Hematopoietic multipotent progenitor cell treated with erythropoietin and hydrocortisone succinate and interleukin-3 and kit ligand, for 17 days (in vitro differentiated cells): Measurements from ENCODE around the gene PCDH12.
"Not testable (repeated sequence)": the region's sequence is repeated elsewhere in the genome, so short reads cannot be mapped to it uniquely, and the experiment has no call there.

Source experiments
- DNase-seq: peaks from one replicate; pipeline ENCODE4 v3.0.0-alpha.2; 2015; ENCODE audit warnings: low spot score

PCDH12 gene

DNA sequence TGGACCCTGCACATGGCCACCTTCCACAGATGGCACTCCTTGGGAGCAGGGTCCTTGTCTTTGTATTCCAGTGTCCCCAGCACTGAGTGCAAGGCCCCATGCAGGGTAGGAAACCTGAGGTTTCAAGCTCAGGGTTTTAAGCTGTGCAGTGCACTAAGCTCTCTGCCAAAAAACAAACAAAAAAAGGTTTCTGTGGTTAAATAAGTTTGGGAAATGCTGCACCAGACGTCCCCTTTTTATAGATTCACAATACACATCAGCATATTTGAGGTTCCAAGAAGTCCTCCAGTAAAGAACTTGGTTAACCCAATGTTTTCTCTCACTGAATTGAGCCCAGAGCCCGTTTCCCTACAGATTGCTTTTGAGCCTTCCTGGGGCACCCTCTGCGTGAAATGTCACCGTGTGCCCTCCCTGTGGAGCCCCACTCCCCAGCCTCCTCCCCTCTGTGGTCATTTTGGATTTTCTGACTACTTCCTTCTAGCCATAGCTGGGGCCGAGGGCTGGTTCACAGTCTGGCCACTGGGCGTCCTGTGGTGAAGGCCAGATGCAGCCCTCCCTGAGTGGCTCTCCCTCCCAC lies 17.2 kb downstream of the PCDH12 start:
- DNase-seq, result no peak

DNA sequence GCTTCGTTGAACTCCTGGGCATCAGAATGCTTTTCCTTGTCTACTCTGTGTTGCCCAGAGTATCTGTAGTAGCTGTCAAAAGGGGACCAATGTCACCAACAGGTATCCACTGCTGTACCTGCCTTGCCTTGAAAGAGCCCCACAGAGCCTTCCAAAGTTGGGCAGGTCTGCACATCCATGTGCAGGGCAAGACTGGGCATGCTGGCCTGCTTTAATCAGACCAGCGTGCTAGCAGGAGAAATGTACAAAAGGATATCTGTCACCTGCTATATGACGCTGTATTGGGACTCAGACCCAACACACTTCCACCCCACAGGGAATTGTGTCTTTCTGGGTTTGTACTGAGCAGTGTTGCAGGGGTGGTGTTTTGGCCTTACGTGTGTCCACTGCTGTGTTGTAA lies 22.5 kb downstream of the PCDH12 start:
- no peak for DNase-seq

DNA sequence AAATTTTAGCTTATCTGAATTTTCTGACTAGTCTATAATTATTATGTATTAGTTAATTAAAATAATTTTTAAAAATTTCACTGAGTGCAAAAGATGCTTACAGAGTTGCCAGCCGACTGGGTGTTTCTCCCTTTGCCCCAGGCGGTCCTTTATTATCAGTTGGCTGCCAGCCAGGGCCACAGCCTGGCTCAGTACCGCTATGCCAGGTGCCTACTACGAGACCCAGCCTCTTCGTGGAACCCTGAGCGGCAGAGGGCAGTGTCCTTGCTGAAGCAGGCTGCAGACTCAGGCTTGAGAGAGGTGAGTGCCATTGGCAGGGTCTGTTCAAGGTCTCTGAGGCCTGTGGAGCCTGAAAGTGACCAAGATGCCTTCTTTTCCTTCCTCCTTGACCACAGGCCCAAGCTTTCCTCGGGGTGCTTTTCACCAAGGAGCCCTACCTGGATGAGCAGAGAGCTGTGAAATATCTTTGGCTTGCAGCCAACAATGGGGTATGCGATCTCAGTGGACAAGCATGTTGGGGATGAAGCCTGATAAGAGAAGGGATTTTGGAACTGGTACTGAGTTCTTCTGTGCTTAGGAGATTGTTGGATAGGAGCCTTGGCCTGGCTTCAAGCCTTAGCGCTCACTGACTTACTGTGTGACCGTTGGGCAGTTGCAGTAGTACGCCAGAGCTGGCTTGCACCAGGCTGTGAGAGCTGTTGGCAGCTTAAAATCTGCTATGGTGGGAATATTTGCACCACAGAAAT lies 23.7 kb downstream of the PCDH12 start:
- DNase-seq, result peak; percentile 71

DNA sequence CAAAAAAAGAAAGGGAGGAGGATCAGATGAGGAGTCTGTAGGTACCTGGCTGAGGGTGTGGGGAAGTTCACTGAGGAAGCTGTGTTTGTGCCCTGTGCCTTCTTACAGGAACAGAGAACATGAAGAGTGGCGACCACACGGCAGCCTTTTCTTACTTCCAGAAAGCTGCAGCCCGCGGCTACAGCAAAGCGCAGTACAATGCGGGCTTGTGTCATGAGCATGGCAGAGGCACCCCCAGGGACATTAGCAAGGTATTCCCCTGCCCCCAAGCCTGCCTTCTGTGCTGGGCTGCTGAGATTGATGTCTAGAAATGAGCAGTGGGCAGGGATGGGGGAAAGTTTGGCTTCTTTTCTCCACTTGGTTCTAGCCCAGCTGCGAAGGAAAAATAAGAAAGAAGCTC lies 24.9 kb downstream of the PCDH12 start:
- DNase-seq, result no peak

DNA sequence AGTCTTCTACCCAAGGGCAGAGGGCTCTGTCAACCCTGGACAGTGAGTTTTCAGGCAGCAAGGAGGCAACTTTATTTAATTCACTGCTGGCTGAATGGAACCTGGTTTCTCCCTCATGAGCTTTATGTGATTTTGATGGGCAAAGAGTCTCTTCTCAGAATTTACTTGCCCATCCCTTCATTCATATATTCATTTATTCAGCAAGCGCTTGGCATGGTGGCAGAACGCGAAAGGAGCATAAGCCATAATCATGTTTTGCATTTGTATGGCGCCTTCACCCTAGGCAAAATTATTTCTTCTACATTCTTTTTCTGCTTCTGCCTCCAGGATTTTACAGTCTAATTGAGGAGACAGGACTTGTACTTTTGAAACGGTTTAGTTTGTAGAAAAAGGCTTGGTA lies 26.3 kb downstream of the PCDH12 start:
- DNase-seq, result no peak

- DNase-seq, result no peak
Observed at GRCh38 chr5:141929398-141930058, 28.5 kb downstream of the PCDH12 start.

DNA sequence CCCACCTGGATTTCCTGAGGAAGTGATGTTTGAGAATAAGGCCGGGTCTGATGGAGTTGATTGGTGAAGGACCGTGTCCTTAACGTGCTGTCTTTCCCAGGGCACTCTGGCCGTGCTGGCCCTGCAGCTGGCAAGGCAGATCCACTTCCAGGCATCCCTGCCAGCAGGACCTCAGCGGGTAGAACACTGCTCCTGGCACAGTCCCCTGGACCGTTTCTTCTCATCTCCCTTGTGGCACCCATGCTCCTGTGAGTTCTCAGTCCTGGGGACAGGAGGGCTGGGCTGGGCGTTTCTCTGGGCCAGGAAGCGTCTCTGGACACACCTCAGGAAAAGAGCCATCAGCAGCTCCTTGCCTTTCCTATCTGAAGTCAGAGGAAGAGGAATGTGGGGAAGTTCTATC lies 30.0 kb downstream of the PCDH12 start:
- no peak for DNase-seq

DNA sequence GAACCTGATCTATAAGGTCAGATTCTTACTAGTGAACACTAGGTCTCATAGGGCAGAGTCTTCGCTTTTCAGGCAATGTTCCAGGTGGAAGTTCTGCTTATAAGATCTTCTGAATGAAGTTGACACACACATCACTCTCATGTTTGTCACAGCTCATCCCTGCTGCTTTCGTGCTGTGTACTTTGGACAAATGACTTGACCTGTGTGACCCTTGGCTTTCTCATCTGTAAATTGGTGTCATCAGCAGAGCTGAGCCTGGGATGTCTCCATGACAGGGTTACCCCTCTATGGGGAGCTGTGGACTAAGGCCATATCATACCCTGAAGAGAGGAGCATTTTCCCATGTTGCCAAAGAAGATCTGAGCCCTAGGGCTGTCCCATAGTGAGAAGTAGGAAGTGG lies 31.6 kb downstream of the PCDH12 start:
- DNase-seq, result no peak

- DNase-seq, result peak; percentile 90
Observed at GRCh38 chr5:141923448-141924313, 34.3 kb downstream of the PCDH12 start, which contains the start of gene DELE1. Gene DELE1 (plus strand): TSS chr5:141923871. CDS start chr5:141923942, 71 bp downstream.

DNA sequence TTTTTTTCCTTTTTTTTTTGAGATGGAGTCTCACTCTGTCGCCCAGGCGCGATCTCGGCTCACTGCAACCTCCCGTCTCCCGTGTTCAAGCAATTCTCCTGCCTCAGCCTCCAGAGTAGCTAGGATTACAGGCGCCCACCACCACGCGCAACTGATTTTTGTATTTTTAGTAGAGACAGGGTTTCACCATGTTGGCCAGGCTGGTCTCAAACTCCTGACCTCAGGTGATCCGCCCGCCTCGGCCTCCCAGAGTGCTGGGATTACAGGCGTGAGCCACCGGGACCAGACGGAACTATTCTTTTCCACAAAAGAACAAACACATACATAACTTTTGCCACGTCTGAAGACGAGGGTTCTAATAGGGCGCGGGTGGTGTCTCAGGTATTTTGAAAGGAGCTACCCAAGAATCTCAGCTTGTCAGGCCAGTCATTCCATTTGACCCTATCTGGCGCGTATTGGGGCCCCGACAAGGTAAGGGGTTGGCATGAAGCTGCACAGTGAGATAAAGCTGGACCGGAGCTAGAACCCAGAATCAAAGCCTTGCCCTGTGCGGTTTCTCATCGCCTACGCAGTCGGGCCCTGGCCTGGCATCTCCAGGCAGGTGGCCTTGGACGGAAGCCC lies 35.1 kb downstream of the PCDH12 start:
- DNase-seq, result not testable (repeated sequence)

- DNase-seq, result no peak
Observed at GRCh38 chr5:141920771-141921170, 37.2 kb downstream of the PCDH12 start.

GRCh38 chr5:141919218-141920119 lies 38.5 kb downstream of the PCDH12 start:
- DNase-seq, result no peak

GRCh38 chr5:141917760-141918159 lies 40.2 kb downstream of the PCDH12 start:
- no peak for DNase-seq

GRCh38 chr5:141916522-141916921 lies 41.5 kb downstream of the PCDH12 start:
- no peak for DNase-seq

- no peak for DNase-seq
Observed at GRCh38 chr5:141915881-141916336, 42.1 kb downstream of the PCDH12 start.

DNA sequence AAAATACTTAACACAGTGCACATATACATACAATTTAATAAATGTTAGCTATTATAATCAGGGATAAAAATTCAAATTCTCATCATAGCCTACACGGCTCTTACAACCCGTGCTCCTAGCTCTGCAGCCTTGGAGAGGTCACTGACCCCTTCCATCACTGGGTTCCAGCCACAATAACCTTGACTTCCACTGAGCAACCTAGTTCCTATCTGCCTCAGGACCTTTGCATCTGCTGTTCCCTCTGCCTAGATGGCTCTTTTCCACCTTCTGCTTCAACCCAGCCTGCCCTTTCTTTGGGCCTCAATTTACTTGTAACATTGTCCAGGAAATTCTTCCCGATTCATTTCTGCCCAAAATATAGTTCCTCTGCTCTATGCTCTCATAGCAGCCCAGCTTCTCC lies 43.2 kb downstream of the PCDH12 start:
- no peak for DNase-seq

DNA sequence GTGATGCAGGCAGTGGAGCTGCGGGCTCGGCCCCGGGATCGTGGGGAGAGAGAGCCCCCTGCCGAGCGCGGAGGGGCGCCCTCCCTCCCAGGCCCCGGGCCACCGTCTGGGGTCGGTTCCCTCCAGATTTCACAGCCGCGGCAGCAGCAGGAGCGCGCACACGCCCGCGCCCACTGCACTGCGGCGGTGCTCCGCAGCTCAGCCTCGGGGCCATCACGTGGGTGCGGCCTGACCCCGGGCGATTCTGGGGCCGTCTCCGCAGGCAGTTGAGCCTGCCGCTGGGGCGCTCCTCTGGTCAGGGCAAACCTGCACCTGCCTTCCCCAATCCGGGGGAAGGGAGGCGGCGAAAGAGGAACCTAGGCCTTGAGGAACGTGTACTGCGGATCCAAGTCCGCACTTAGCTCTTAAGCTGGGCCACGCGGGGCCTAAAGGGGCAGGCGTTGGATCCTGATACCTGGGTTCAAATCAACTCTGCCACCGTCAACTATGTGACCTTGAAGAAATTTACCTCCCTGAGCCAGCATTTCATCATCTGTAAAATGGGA lies 43.7 kb downstream of the PCDH12 start:
- DNase-seq, result no peak

DNA sequence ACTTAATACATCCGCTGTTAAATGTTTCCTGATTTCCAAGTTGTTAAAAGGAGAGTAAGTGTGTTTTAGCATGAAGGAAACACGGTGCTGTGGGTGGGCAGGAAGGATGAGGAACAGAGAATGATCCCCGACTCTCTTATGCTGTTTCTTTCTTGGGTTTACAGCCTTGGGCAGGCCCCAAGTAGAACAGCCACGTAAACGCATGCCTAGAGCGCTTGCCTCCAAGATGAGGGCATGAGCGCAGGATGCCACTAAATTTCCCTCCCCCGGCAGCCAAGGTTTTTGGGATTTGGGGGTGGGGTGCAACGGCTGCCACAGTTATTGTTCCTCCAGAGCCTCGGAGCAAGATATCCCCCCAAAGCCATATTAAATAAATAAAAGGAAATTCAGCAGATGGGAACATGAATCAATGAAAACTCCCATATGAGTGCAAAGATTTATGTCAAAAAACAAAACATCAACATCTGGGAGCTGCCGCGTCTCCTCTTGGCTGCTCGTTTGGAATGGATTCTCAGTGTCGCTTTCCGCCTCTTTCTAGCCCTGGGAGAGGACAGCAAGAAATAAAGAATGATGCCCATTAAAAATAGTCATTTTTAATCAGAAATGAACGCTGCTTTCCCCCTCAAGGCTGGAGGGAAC lies 44.3 kb downstream of the PCDH12 start:
- DNase-seq, result no peak

GRCh38 chr5:141910271-141910673 lies 47.7 kb downstream of the PCDH12 start:
- DNase-seq, result no peak

DNA sequence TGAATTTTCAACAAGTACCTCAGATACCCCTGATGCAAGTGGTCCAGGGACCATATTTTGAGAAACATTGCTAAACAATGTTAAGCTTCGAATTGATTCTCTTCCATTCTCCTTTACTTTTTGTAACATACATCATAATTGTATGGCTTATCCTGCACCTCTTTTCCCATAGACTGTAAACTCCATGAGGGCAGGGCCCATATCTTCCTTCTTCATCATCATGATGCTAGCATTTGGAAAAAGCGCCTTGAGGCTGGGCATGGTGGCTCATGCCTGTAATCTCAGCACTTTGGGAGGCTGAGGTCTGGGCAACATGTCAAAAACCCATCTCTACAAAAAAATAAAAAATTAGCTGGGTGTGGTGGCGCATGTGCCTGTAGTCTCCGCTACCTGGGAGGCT lies 48.8 kb downstream of the PCDH12 start:
- no peak for DNase-seq
